DMS114 treated with DMSO at 0.1 percent for 48 hours (cell line): ENCODE results near the gene API5.
A peak's percentile ranks its signal among the peaks of the same experiment; 100 is the strongest.

ENCODE experiments used
- DNase-seq: peaks from one replicate; lab custom pipeline; 2025; ENCODE audit not compliant: unreplicated experiment; lab: John Stamatoyannopoulos, UW

Gene API5

DNA sequence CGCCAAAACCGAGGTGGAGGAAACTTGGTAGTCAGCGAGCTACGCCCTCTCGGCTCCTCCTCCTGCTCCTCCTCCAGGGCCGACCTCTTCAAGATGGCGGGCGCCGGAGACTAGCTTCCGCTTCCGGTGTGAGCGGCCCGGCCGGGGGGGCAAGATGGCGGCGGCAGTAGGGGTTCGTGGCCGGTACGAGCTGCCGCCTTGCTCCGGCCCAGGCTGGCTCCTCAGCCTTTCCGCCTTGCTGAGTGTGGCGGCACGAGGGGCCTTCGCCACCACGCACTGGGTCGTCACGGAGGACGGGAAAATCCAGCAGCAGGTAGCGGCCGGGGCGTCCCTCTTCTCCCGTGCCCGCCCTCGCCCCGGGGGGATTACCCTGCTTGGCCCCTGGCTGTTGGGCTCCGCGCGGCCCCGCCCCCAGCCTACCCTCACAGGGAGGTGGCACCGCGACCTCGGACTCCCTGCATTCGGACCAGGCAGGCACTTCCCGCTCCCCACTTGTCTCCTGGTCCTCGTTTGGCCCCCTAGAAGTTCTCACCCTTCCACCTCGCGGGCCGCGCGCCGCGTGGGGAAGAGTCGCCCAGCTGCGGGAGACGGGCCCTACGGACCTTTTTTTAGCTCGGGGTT, 47.1 kb downstream of the API5 start, which contains the start of gene TTC17:
Gene TTC17 (plus strand): TSS at position 120 of the 621 bp plus-strand sequence. CDS start 35 bp downstream, at position 155.
- DNase-seq = peak; percentile 85

DNA sequence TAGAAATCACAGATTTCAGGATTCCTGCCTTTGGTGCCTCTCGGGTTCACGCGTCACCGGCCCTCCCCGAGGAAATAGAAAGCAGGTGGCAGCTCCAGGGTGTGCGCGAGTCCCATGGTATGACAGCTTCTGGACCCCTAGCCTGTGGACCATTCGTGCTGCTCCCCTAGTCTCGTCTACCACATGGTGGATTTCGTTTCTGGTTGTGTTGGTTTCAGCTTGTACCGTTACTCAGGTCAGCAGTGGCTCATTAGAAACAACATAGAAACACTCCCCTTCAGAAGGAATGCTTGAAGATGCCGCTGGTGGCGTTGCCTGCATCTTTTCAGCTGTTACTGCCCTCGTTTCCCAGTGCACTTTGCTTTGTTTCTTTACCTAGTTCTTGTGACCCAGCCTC, 47.6 kb downstream of the API5 start:
- no peak for DNase-seq

DNA sequence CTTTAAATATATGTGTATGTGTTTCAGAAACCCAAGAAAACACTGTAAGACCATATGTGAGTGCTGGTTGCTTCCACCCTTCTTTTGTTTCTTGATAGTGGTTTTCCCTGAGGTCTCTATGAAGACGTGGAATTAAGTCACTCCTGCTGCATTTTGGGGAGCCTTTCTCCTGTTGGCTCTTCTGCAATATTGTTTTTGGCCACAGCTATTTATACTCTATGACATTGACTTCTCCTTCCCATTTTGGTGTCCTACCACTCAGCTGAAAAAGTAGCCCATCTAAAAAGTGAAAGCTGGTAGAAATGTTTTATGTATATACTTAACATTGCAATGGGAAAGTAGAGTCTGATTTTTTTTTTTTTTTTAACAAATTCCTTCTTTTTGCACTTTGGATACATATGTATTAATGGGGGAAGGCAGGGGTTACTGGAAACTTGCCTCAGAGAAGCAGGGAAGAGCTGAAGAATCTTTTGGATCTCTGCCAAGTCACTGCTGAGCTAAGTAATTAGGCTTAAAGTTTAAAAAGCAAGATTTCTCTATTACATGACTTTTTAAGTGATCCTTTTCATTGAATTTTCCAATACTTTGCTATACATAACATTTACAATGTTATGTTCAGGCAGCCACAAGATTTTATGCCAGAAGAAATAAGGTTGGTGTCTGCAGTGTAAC, 48.7 kb downstream of the API5 start:
- DNase-seq = no peak

DNA sequence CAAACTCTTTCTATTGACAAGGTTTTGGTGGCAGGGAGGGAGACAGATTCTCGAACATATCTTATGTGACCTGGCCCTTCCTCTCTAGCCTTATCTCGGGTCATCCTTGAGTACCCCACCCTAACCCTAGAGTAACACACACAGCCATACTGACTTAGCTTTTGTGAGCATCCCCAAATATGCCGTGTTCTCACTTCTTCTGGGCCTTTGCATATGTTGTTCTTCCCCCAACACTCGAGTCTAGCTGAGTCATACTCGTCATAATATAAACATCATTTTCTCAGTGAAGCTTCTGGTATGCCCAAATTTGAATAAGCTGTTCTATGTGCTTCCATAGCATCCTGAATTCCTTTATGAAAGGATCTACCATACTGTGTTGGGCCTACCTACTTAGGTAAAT, 54.9 kb downstream of the API5 start:
- DNase-seq = no peak

DNA sequence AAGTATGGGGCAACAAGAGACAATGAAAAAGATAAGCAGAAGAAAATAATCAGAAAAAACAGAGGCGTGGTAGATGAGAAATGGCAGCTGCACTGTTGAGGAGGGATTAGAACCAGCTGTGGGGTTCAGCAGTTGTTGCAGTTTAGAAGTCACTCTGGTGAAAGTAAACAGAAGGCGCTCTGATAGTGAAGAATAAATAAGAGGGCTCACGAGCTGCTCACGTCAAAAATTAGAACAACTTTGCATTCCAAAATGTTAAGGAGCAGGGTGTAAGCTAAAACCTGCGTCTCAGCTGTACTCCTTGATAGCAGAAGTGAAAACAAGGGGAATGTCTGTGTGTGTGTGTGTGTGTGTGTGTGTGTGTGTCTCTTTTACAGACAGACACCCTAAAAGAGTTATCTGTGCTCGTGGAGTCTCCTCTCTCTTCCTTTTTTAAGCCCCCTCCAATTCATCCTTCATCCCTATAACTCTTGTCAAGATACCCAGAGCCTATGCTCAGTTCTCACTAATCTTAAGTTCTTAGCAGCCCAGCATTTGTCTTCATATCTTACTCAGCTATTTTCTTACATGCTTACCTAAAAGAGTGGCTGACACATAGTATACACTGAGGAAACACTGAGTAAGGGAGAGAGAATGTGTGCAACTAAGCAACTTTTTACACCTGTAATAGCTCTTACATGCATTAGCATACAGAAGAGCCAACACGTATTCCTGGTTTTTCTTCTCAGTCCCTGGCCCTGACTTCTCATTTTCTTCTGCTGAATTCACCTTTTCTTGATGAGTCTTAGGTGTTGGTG, 55.8 kb downstream of the API5 start:
- no peak for DNase-seq

DNA sequence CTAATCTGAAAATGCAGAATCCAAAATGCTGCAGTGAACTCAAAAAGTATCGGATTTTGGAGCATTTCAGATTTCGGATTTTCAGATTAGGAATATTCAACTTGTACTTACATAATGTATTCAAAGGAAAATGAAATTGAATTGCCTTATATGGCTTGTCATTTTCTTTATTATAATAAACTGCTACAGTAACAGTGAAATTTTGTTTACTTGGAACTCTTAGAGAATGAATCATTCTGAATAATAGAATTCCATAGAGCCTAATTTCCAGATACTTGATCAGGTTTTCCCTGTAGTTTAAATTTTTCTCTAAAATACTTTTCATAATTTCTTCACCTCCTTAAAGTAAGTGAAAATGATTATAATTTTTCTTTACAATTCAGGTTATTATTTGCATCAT, 64.3 kb downstream of the API5 start:
- DNase-seq = no peak

DNA sequence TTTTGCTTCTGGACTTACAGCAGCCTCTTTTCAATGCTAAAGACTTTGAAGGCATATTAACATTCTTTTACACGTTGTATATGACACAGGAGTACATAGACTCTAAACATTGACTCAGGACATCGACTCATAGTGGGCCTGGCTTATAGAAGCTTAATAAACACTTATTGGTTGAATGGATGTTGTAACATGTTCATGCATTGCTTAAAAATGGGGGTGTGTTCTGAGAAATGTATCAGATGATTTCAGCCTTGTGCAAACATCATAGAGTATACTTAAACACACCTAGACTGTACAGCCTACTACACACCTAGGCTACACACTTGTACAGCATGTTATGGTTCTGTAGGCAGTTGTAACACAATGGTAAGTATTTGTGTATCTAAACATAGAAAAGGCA, 64.8 kb downstream of the API5 start:
- DNase-seq = no peak

DNA sequence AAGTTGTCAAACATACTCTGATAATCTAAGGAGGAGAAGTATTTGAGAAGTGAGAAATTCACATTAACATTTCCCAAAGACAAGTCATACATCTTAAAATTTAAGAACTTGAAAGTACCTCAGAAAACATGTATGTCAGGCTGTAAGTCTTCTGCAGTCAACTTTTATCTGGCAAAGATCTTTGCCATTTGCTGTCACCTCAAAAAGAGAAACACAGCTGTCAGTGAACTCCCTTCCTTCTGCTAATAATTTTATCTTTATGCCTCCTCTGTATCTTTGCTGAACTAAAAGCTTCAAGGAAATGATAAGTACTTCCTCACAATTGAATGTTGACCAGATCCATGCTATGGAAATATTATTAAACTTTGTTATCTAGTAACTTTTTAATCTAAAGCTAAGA, 65.6 kb downstream of the API5 start:
- DNase-seq = no peak

DNA sequence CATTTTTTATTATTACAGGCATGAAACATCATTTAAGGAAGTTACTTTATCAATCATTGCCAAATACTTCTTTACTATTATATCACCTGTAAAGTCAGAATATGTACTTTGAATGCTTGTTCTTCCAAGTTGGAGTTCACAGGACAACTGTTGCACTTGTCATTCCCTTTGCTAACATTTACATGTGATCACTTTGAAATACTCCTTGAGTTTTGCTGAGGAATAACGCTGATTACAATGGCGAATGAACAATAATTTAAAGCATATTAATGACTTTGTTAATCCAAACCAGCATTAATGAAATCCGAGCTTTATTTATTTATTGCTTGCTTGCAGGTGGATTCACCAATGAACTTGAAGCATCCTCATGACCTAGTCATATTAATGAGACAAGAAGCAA, 67.1 kb downstream of the API5 start:
- no peak for DNase-seq

DNA sequence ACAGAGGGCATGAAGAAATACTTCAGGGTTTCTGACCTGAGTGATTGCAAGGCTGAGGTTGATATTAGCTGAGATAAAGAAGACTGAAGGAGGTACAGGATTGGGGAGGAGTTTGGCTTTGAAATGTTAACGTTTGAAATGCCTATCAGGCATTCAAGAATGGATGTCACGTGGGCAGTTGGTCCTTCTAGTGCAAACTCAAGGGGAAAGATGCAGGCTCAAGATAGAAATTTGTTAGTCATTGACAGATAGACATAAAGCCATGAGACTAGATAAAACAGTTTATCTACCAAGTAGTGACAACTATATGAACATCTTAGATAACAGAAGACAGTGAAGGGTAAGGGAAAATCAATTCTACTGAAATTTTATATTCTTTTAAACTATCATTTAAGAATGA, 70.0 kb downstream of the API5 start:
- no peak for DNase-seq

DNA sequence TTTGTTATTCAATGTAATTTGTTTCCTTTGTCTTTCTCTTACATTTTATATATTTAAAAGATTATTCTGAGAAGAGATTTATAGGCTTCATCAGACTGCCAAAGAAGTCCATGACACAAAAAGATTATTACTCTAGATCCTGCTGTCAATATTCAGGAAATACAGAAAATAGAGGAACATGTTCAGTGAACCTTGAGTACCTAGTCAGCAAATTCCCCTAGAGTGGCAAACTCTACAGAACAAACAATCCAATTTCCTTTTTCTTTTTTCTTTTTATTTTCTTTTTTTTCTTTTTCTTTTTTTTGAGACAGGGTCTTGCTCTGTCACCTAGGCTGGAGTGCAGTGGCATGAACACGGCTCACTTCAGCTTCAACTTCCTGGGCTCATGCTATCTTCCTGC, 70.8 kb downstream of the API5 start:
- no peak for DNase-seq

DNA sequence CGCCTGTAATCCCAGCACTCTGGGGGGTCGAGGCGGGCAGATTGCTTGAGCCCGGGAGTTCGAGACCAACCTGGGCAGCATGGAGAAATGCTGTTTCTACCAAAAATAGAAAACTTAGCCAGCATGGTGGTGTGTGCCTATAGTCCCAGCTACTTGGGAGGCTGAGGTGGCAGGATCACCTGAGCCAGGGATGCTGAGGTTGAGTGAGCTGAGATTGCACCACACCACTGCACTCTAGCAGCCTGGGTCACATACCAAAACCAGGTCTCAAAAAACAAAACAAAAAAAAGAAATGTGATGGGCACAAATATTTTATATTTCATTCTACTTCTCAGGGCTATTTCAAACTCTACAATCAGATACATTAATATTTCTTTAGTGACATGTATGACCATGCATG, 72.6 kb downstream of the API5 start:
- DNase-seq = no peak

DNA sequence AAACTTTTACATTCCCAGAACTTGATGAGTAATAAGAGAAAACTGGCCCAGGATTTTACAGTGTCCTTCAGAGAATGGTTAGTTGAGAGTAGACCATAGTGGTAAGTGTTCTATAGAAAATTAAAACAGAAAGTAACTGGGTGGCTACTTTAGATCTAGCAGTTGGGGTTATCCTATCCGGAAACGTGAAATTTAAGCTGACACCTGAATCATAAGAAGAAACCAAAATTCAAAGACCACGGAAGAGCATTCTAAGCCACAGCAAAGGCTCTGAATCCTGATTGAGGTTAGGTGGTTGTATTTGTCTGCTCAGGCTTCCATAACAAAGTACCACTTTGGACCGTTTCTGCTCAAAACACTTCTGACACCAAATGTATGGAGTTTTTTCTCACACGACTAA, 80.9 kb downstream of the API5 start:
- DNase-seq = no peak

DNA sequence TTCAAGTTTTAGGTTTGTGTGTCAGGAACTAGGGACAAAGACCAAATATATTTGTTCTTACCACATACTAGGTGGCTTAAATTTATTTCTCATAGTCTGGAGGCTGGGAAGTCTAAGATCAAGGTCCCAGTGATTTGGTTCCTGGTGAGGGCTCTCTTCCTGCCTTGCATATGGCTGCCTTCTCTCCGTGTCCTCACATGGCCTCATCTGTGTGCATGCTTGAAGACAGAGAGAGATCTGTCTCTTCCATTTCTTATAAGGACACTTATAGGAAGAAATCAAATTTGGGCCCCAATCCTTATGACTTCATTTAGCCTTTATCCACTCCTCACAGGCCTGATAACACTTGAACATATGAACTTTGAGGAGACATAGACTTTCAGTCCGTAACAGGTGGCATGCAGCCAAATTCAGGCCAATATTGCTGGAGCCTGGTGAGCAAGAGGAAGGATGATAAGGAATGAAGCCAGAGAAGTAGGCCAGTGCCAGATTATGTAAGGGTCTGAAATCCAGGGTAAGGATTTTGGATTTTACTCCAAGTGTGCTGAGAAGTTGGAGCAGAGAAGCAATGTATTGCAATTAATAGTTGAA, 82.1 kb downstream of the API5 start:
- DNase-seq = no peak
